ENCODE results near the gene CCDC183.
"Not testable (repeated sequence)": the region's sequence is repeated elsewhere in the genome, so short reads cannot be mapped to it uniquely, and the experiment has no call there.

CCDC183 gene

DNA sequence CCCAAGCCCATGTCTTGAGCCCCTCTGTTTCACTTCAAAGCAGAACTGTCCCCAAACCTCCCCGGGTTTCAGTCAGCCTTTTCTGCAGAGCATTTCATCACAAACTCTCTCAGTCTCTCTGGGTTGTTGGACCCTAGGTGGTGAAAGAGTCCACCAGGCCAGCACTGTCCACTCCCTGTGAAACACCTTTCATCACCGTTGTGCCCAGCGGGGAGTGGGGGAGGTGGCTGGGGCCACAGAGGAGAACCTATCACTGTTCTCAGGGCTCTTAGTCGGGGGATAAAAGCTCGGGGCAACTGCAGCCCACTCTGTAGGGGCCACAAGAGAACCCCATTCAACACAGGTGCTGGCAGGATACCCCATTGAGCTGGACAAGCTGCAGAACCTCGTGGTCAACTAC is 6.2 kb downstream of the CCDC183 start:
- no peak for DNase-seq (ENCODE audit: low read depth)

DNA sequence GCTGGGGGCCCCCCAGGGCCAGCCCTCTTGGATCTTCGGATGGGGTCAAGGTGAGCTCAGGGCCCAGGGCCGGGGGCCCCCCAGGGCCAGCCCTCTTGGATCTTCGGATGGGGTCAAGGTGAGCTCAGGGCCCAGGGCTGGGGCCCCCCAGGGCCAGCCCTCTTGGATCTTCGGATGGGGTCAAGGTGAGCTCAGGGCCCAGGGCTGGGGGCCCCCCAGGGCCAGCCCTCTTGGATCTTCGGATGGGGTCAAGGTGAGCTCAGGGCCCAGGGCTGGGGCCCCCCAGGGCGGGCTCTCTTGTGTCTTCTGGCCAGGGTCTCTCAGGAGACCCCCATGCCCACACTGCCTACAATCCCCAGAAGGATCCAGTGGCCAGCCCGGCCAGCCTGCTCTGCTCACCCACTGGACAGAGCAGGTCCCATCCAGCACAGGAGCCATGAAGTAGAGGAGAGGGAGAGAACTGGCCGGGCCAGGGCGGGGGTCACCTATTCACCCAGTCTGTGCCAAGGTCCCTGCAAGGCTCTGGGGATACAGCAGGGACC is 6.9 kb downstream of the CCDC183 start:
- not testable (repeated sequence) for DNase-seq (ENCODE audit: low read depth)

DNA sequence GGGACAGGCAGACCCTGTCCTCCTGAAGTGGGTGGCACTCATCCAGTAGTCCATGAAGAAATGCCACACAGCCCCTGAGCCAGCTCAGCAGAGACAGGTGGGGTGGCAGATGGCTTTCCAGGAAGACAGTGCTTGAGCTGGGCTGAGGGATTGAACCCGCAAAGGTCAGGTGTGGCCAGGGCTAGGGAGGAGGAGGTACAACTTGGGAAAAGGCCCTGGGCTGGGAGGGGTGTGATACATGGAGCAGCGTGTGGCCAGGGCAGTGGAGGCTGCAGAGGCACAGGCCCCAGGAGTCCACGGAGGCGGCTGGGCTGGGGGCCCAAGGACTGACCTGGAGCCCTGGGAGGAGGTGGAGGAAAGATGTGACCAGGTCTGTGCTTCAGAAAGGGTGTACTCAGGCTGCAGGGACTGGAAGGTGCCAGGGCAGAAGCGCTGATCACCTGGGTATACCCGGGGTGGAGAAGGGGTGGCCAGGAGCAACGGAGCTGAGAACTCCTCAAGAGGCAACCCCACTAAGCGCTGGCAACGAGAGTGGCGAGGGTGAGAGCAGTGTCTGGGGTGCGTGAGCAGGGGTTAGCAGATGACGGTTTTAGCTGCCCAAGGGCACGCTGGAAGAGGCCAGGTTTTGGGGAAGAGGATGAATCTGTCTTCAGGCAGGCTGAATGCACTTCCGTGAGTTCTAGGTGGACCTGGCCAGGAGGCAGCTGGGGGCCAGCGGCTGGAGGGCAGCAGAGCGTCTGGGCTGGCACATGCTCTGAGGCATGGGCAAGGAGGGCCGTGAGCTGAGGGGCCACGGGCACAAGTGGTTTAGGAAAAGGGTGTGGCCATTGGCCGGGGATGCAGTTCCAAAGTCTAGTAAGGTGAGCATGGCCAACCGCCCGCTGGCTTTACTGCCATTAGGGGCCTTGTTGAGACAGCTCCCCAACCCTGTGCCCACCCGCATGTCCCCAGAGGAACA is 7.7 kb downstream of the CCDC183 start:
- no peak for DNase-seq (ENCODE audit: low read depth)

DNA sequence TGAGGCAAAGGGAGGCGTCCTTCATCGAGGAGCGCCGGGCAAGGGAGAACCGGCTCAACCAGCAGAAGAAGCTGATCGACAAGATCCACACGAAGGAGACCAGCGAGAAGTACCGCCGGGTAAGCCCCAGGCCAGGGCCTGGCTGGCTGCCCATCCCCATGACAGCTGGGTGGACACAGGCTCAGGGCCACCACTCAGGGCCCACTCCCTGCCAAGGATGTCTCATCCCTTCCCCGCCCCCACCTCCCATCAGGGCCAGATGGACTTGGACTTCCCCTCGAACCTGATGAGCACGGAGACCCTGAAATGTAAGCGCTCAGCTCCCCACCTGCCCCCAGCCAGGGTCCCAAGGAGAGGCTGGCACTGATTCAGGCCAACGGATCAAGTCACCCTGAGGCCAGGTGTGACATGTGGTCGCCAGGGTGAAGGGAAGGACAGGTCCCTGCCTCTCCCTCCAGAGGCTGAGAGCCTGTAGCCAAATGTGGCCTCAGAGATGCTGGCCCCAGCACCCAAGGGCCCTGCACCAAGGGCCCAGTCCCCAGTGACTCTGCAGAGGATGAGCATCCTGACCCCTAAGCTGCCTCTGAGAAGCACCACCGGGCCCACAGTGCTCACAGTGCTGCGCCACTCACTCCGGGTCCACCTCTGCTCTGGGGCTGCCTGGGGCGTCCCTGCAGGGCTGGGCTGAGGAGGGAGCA is 8.5 kb downstream of the CCDC183 start:
- no peak for DNase-seq (ENCODE audit: low read depth)

DNA sequence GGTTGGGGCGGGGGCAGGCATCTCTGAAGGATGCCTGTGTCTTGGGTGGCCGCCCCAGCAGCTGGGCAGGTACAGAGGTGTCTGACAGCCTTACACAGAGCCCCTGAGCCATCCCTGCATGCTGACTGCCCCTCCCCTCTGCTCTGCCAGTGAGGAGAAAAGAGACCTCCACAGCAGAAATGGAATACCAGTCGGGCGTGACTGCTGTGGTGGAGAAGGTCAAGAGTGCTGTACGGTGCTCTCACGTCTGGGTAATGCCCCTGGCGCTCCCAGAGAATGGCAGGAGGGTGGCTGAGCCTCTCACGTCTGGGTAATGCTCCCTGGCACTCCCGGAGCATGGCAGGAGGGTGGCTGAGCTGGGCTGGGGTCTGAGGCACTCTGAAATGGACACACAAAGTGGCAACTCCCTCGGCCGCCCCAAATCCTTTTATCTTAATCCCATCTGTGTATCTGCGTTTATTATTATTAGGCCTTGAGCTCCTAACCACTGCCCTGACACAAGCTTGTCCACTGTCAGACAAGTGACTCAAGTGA is 9.1 kb downstream of the CCDC183 start:
- DNase-seq (ENCODE audit: low read depth): no peak

DNA sequence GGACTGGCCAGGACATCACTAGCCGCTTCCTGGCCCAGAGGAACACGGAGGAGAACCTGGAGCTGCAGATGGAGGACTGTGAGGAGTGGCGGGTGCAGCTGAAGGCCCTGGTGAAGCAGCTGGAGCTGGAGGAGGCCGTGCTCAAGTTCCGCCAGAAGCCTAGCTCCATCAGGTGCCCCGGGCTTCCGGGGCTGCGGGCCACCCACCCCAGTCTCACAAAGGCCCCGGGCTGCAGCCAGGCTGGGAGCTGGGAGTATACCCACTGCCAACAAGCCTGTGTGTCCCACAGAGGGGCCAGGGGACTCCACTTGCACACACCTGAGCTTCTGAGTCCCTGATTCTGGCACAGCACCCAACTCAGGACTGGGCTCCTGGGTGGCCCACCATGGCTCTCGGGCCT is 9.9 kb downstream of the CCDC183 start:
- no peak for DNase-seq (ENCODE audit: low read depth)

DNA sequence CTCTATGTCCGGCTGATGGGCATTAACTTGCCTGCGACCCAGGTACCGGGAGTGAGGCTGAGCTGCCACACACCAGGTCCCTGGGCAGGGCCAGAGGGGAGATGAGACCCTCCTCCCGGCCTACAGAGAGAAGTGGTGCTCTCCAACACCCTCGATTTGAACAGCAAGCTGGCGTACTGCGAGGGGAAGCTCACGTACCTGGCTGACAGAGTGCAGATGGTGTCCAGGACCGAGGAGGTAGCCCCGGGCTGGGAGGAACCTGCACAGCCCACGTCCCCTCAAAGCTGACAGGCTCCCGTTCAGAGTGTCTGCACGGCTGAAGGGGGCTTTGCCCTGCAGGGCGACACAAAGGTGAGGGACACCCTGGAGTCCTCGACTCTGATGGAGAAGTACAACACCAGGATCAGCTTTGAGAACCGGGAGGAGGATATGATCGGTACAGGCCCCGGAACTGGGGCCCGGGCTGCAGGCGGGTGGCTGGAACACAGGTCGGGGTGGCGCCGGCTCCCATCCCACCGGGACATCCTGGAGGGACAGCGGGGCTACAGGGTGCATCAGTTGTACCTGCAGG is 10.6 kb downstream of the CCDC183 start:
- DNase-seq (ENCODE audit: low read depth): no peak

DNA sequence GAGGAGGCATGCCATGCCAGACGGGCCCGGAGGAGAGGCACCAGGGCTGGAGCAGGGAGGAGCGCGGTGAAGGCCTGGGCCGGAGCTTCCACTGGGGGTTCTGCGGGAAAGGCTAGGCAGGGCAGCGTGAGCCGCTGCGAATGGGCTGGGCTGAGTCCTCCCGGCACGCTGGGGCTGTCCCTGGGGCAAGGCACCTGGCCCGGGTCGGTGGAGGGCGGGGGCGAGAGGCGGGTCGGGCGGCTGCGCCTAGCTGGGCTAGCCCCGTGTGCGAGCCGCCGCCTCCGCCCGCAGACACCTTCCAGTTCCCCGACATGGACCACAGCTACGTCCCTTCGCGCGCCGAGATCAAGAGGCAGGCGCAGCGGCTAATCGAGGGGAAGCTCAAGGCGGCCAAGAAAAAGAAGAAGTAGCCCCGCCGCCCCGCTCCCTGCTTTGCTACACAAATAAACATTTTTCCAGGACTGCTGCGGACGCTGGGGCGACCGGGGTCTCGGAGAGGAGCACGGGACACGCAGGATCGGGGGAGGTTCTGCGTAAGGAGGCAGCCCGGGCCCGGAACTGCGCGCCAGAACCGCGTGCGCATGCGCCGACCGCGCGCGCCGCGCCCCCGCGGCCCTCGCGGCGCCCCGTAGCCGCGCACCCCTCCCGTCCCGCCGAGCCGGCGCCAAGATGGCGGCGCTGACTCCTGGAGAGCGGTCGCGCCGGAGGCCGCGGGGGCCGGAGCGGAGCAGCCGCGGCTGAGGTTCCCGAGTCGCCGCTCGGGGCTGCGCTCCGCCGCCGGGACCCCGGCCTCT is 11.3 kb downstream of the CCDC183 start, which contains the start of gene RABL6:
TSS of gene RABL6 (plus strand) at position 668 of the 794 bp plus-strand sequence. CDS start 249 bp downstream, outside the sequence.
- peak; percentile 60 for DNase-seq (ENCODE audit: low read depth)

DNA sequence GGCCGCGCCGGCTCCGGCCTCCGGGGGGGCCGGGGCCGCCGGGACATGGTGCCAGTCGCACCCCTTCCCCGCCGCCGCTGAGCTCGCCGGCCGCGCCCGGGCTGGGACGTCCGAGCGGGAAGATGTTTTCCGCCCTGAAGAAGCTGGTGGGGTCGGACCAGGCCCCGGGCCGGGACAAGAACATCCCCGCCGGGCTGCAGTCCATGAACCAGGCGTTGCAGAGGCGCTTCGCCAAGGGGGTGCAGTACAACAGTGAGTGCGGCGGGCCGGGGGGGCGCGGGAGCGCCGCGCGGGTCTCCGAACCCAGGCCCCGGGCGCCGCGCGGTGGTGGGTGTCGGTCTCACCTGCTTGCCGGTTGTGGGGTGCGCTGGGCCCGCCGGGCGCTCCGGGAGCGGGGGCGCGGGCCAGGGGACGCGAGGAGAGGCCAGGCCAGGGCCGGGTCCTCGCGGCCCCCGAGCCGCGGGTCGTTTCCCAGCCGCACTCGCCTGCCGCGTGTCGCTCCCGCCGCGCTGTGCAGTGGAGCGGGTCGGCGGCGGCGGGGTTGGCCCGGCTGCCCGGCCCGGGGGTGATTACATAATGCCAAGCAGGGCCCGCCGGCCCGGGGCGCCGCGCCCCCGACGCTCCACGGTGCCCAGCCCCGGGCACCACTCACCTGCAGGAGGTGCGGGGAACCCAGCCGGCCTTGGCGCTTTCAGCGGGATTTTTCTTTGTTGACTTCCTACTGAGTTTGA is 12.1 kb downstream of the CCDC183 start:
- DNase-seq (ENCODE audit: low read depth): no peak

DNA sequence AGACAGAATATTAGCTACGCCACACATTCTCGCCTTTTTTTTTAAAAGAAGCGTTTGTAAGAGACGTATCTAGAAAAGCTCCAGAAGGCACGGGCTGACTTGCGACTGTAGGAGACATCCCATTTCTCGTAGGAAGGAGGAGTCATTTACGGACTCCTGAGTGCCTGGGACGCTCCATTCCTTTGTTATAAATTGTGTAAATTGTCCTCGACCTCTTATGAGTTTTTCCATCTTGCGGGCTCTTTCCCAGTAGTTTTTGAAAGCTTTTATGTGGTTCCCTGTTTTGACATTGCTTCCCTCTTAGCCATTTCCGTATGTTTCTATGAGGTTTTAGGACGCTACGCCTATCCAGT is 12.6 kb downstream of the CCDC183 start:
- no peak for DNase-seq (ENCODE audit: low read depth)

DNA sequence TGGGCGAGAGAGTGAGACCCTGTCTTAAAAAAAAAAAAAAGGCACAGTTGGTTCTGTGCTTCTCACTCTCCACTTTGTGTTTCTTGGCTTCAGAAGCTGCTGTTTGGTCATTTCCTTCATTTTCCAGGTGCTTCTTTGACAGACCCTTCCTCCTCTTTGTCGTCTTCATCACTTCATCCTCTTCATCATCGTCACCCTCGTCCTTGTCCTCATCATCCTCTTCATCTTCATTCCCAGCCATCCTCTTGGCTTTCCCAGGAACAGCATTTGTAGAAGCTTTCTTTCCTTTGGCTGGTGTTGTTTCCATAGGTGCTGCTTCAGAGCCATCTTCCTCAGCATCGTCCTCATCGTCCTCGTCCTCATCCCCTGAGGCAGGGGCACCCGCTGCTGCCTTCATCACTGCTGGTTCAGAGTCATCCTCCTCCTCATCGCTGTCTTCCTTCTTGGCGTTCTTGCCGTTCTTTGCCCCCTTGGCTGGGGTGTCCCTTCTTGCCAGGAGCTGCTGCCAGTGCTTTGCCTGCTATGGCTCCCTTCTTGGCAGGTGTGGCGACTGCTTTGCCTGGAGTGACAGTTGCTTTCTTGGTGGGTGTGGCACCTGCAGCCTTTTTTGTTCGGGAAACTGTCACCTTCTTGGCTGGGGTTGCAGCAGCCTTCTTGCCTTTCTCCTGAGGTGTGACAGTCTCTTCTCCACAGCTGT is 18.7 kb downstream of the CCDC183 start:
- DNase-seq (ENCODE audit: low read depth): no peak

DNA sequence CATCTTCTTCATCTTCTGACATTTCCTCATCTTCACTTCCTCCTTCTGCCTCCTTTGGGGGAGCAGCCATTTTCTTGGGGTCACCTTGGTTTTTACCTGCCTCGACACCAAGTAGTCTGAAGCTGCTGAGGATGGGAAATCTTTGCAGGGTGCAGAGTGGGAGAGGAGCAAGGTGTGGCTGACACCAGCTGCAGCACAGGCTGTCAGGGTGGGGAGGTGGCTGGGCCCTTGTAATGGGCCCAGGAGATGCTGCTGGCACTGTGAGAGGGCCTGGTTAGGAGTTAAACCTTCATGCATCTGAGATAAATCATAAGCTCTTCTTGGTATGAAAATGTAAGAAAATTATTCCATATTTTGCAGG is 19.3 kb downstream of the CCDC183 start:
- DNase-seq (ENCODE audit: low read depth): no peak

DNA sequence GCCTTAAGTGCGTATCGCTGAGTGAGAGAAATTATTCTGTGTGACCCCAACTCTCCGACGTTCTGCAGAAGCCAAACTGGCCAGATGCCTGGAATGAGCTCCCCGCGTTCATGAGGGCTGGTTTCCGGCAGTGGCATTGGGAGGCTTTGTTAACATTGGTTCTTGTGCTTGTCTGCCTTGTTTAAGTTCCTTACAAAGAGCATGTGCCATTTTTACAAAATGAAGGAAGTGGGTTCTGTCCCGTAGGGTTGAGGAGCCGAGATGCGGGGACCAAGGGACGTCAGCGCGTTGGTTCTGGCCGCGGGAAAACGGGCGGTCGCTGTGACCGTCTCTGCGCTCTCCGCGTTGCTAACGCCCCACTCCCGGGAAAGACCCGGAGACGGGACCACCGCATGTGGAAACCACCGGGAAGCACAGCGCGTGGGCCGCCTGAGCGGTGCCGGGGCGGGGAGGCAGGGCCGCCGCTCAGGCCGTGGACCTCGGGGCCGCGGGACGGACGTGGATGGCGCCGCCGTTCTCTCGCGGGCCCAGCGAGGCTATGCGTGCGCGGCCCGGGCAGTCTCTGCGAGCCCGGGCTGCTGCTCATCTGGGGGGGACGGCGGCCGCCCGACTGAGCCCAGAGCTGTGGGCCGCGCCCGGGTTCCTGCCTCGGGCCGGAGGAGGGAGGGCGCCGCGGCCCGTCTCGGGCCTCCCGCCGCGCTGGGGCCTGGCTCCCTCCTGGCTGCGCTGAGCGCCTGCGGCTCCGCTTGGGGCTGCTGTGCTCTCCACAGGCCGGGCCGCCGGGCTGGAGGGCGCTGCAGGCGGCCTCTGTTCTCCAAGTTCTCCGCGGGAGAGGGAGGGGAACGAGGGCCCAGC is 25.1 kb downstream of the CCDC183 start:
- DNase-seq (ENCODE audit: low read depth): no peak

DNA sequence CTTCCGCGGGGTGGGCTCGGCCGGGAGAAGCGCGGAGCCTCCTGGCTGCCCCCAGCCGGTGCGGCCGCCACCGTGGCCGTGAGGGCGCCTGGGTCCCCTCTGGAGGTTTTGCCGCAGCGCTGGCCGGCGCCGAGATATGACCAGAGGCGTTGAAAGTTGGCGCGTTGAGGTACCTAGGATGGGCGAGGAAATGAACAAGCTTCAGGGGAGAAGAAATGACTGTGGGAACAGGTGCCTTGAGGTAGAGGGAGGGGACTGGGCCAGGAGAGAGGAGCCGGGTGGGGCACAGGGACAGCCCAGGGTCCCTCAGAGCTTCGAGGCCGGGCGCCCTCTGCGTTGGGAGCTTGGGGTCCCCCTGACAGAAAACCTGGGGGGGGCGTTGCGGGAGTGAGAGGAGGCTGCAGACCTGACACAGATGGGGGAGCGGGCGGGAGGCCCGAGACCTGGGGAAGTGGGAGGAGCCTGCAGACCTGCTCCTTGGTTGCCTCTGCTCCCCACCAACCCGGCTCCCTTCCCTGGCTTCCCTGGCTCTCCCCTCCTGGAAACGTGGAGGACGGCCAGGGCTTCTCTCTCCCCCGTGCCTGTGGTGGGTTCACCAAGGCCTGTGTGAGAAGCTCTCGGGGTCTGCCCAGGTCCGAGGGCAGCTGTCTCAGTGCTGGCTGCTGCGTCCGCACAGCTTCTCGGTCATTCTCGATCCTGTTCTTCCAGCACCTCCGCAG is 25.8 kb downstream of the CCDC183 start:
- no peak for DNase-seq (ENCODE audit: low read depth)

DNA sequence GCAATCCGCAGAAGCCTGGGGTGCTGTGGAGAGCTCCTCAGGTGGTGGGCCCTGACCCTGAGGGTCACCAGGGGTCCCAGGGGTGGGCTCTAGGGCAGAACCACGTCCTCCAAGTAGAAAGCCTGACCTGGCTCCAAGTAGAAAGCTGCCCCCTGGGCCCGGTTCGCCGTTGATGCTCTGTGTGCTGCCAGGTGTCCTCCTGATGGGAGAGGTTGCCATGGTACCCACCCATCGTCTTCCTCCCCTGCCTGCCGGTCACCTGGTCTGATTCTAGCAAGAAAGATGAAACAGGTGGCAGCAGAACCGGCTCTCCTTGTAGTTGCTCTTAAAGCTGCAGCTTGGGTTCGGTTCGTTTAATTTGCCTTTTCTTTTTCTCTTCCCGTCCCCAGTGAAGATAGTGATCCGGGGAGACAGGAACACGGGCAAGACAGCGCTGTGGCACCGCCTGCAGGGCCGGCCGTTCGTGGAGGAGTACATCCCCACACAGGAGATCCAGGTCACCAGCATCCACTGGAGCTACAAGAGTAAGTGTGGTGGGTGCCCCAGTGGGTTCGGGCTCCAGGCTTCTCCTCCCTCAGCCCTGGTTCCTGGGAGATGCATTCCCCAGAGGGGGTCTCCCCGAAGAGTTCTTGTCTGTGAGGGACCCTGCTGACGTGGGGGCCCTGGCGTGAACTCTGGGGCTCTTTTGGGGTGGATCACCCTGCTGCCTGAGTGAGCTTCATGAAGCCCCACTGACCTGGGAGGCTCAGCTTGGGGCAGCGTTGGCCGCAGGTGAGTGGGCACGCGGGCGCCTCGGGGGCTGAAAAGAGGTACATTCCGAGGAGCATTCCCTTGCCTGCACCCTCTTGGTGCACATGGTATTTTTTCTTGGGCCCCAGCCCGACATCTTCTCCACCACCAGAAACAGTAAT is 27.3 kb downstream of the CCDC183 start:
- no peak for DNase-seq (ENCODE audit: low read depth)

DNA sequence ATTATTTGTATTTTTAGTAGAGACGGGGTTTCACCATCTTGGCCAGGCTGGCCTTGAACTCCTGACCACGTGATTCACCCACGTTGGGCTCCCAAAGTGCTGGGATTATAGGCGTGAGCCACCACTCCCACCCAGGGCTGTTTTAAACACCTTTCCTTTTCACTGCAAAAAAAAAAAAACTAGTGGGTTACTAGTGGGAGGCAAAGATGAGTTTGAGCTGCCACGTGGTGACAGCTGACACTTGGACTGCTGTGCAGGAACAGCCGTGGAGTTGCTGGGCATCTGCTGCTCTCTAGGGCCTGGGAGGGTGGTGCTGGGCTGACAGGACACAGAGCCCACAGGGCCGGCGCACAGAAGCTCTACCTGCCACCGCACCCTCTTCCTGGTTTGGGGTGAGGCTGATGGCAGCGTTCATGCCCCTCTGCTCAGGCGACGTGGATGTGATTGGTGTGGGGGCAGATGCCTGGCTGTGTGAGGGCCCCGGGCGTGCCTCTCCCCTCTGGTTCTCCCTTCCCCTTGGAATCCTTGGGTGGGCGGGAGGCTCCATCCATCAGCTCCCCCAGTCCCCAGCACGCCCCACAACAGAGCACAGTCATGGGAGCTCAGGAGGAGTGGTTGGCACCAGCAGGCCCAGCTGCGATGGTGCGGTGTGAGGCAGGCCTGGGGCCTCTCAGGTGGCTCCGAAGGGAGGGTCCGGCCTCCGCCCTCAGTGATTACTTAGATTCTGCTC is 28.5 kb downstream of the CCDC183 start:
- no peak for DNase-seq (ENCODE audit: low read depth)
